ENCODE data around the gene TOGARAM2. TPM values are rescaled to one million over a fixed set of nuclear protein-coding genes. Genes with fewer than 3 reads are reported as not detected.

The TOGARAM2 gene
- total RNA-seq, 4 donors from 2014 or later, result 0.19 to 10.4 (median 0.96) TPM

GRCh38 chr2:29032189-29032588 is 51.1 kb downstream of the TOGARAM2 start:
- no peak for TF ChIP-seq CTCF (IDR thresholded peaks at IDR 0.05)
- ATAC-seq (ENCODE audit: low FRiP score) (no peak), DNase-seq (ENCODE audit: low spot score) (no peak)

- ATAC-seq (ENCODE audit: low FRiP score) (no peak), DNase-seq (ENCODE audit: low spot score) (no peak)
- TF ChIP-seq CTCF (IDR thresholded peaks at IDR 0.05), result no peak
Observed at GRCh38 chr2:29033172-29033571, 52.1 kb downstream of the TOGARAM2 start.

GRCh38 chr2:29033656-29034055 is 52.6 kb downstream of the TOGARAM2 start:
- ATAC-seq (ENCODE audit: low FRiP score), result no peak
- no peak for TF ChIP-seq CTCF (IDR thresholded peaks at IDR 0.05)
- DNase-seq (ENCODE audit: low spot score), result no peak

GRCh38 chr2:29035016-29035745 is 54.1 kb downstream of the TOGARAM2 start:
- ATAC-seq (ENCODE audit: low FRiP score), result no peak
- no peak for TF ChIP-seq CTCF (IDR thresholded peaks at IDR 0.05)
- DNase-seq (ENCODE audit: low spot score), result no peak

GRCh38 chr2:29039718-29040480 is 58.8 kb downstream of the TOGARAM2 start:
- DNase-seq (ENCODE audit: low spot score) (no peak), ATAC-seq (ENCODE audit: low FRiP score) (no peak)
- no peak for TF ChIP-seq CTCF (IDR thresholded peaks at IDR 0.05)

GRCh38 chr2:29040552-29040951 is 59.5 kb downstream of the TOGARAM2 start:
- DNase-seq (ENCODE audit: low spot score), result no peak
- no peak for TF ChIP-seq CTCF (IDR thresholded peaks at IDR 0.05)
- ATAC-seq (ENCODE audit: low FRiP score), result no peak

Data from omental fat pad (tissue), 4 donors.